HG02943 (cell line): ENCODE measurements around the gene PTOV1.

ENCODE experiments used
- ATAC-seq: cut with Tn5 transposase; IDR thresholded peaks from one replicate; pipeline ENCODE4 v1.9.1; 2021; ENCODE audit warnings: mild to moderate bottlenecking, low read depth, moderate library complexity; ENCODE audit not compliant: unreplicated experiment

The PTOV1 gene

GRCh38 chr19:49850487-49851342 lies at the start of gene PTOV1:
PTOV1 (plus strand) TSS chr19:49851159.
- ATAC-seq: peak; percentile 64

GRCh38 chr19:49801401-49801888 lies 49.5 kb upstream of the PTOV1 start:
- no peak for ATAC-seq

GRCh38 chr19:49801966-49802661 lies 48.8 kb upstream of the PTOV1 start:
- no peak for ATAC-seq

- ATAC-seq: no peak
Measured at GRCh38 chr19:49802836-49803528, 48.0 kb upstream of the PTOV1 start.

GRCh38 chr19:49803529-49803856 lies 47.5 kb upstream of the PTOV1 start:
- no peak for ATAC-seq

GRCh38 chr19:49805822-49806619 lies 44.9 kb upstream of the PTOV1 start:
- no peak for ATAC-seq

GRCh38 chr19:49806620-49806959 lies 44.4 kb upstream of the PTOV1 start:
- ATAC-seq: no peak

- ATAC-seq: no peak
Measured at GRCh38 chr19:49807058-49807903, 43.7 kb upstream of the PTOV1 start.

GRCh38 chr19:49807904-49808675 lies 42.9 kb upstream of the PTOV1 start:
- no peak for ATAC-seq

GRCh38 chr19:49808711-49809159 lies 42.2 kb upstream of the PTOV1 start:
- ATAC-seq: no peak

GRCh38 chr19:49809160-49809940 lies 41.6 kb upstream of the PTOV1 start:
- ATAC-seq: no peak

- no peak for ATAC-seq
Measured at GRCh38 chr19:49809941-49810389, 41.0 kb upstream of the PTOV1 start.

- no peak for ATAC-seq
Measured at GRCh38 chr19:49811328-49811727, 39.6 kb upstream of the PTOV1 start.

GRCh38 chr19:49812452-49812996 lies 38.4 kb upstream of the PTOV1 start:
- no peak for ATAC-seq

- peak; percentile 54 for ATAC-seq
Measured at GRCh38 chr19:49812997-49813861, 37.7 kb upstream of the PTOV1 start, which contains the start of gene FUZ. FUZ (minus strand) TSS chr19:49813292; CDS start chr19:49813106, 186 bp downstream.

GRCh38 chr19:49814010-49814409 lies 36.9 kb upstream of the PTOV1 start:
- ATAC-seq: no peak

- no peak for ATAC-seq
Measured at GRCh38 chr19:49816590-49816989, 34.4 kb upstream of the PTOV1 start.
